K562 (cell line): ENCODE results near the gene CYP24A1. TPM values are rescaled to one million over a fixed set of nuclear protein-coding genes. Genes with fewer than 3 reads are reported as not detected.

Experiments used
- ATAC-seq: fragments of 200-7000 bp; cut with Tn5 transposase; 3 replicates; pipeline ENCODE4 v1.9.1; 2020; ENCODE audit warnings: moderate library complexity
- BruUV-seq: library from RNA; stranded (reverse); fragments of 400-500 nt; replicated peaks from 2 replicates; lab custom pipeline; 2021; lab: Mats Ljungman, UMichigan
- CTCF ChIA-PET: fragments of 300-600 bp; formaldehyde crosslinking; extraction: SDS; loops from one replicate; lab custom pipeline; 2021; ENCODE audit warnings: low intra/inter-chr PET ratio; lab: Yijun Ruan, JAX
- POLR2A ChIA-PET: fragments of 300-600, 350-650 bp; sonication (Branson Sonifier 250); formaldehyde crosslinking; extraction: SDS; loops from one replicate; lab custom pipeline; 2021; ENCODE audit warnings: antibody characterized with exemption, inconsistent platforms; lab: Yijun Ruan, JAX
- DNase-seq, 4 experiments: peaks; one replicate each; pipeline versions ENCODE4 v3.0.0 to v3.0.0-alpha.2; 2011 to 2018; ENCODE audit warnings: low spot score in 3 of 4, mixed read lengths in 3 of 4; ENCODE audit errors: extremely low read depth in 1 of 4
- FAIRE-seq: peaks from 2 replicates; lab custom pipeline; 2011; peaks lifted over from hg19 to GRCh38; lab: Jason Lieb, UNC
- H2AFZ ChIP-seq: 2 replicates; pipeline ENCODE4 v1.6.0; 2011; ENCODE audit warnings: low read depth, low read length, control low read depth, inconsistent platforms
- H3K27ac ChIP-seq: fragments of 200-600 bp; 3 replicates; pipeline ENCODE4 v1.8.0; 2011; ENCODE audit warnings: low read depth, mild to moderate bottlenecking, control low read depth, inconsistent platforms, low read length, moderate library complexity, mixed read lengths; ENCODE audit errors: extremely low read depth
- H3K27me3 ChIP-seq, 2 experiments: fragments of 300-600 bp in 1 of 2; 2 replicates in 1 of 2; 3 replicates in 1 of 2; pipeline versions ENCODE4 v1.6.0 to v1.8.0; 2011; ENCODE audit warnings: inconsistent platforms in 2 of 2, low read length in 2 of 2, mild to moderate bottlenecking in 1 of 2, mixed read lengths in 1 of 2, moderate library complexity in 1 of 2; ENCODE audit not compliant: control insufficient read depth in 2 of 2, insufficient read depth in 2 of 2
- H3K36me3 ChIP-seq: fragments of 300-600 bp; 3 replicates; pipeline ENCODE4 v1.8.0; 2011; ENCODE audit warnings: mild to moderate bottlenecking, low read length, inconsistent platforms; ENCODE audit not compliant: control insufficient read depth, insufficient read depth
- H3K4me1 ChIP-seq, 2 experiments: fragments of 200-600 bp in 1 of 2; replicated peaks in 1 of 2; 2 replicates in 1 of 2; 3 replicates in 1 of 2; pipeline versions ENCODE4 v1.5.1 to v1.8.0; 2011; ENCODE audit warnings: inconsistent platforms in 2 of 2, low read length in 2 of 2, mild to moderate bottlenecking in 1 of 2, mixed read lengths in 1 of 2, moderate library complexity in 1 of 2; ENCODE audit not compliant: control insufficient read depth in 2 of 2, insufficient read depth in 2 of 2
- H3K4me2 ChIP-seq: 2 replicates; pipeline ENCODE4 v1.6.1; 2011; ENCODE audit warnings: low read length, control low read depth, inconsistent platforms, mixed read lengths; ENCODE audit not compliant: insufficient read depth
- H3K4me3 ChIP-seq: fragments of 200-600 bp; sonication (generic), shearing (Covaris generic); 2 replicates; pipeline ENCODE4 v1.5.1; 2016; ENCODE audit warnings: control low read depth, inconsistent platforms
- H3K79me2 ChIP-seq: fragments of 200-600 bp; 3 replicates; pipeline ENCODE4 v1.8.0; 2011; ENCODE audit warnings: low read length, inconsistent platforms; ENCODE audit not compliant: control insufficient read depth, insufficient read depth
- H3K9ac ChIP-seq, 2 experiments: 2 replicates each; pipeline versions ENCODE4 v1.6.0 to v1.6.1; 2011; ENCODE audit warnings: low read depth in 2 of 2, low read length in 2 of 2, control low read depth in 1 of 2, inconsistent platforms in 1 of 2, mild to moderate bottlenecking in 1 of 2, mixed read lengths in 1 of 2; ENCODE audit not compliant: insufficient read depth in 1 of 2
- H3K9me1 ChIP-seq: one replicate; pipeline ENCODE4 v1.6.0; 2011; ENCODE audit warnings: inconsistent platforms, mild to moderate bottlenecking, low read length, moderate library complexity; ENCODE audit not compliant: control insufficient read depth, insufficient read depth
- H3K9me3 ChIP-seq: replicated peaks from 2 replicates; pipeline ENCODE4 v1.5.1; 2011; ENCODE audit warnings: low read depth, low read length, inconsistent platforms; ENCODE audit not compliant: control insufficient read depth, insufficient read depth
- H4K20me1 ChIP-seq: replicated peaks from 2 replicates; pipeline ENCODE4 v1.6.1; 2011; ENCODE audit warnings: low read length, inconsistent platforms, mixed read lengths; ENCODE audit not compliant: control insufficient read depth, insufficient read depth
- C11orf30 ChIP-seq: fragments of 450-650 bp; IDR thresholded peaks from 2 replicates; pipeline ENCODE4 v1.6.1; 2016; ENCODE audit warnings: low read depth, mild to moderate bottlenecking
- CHD4 ChIP-seq: fragments of 200-600 bp; sonication (generic); IDR thresholded peaks from 3 replicates; pipeline ENCODE4 v1.6.1; 2012; ENCODE audit warnings: low read depth, mild to moderate bottlenecking, mixed read lengths, low read length, inconsistent platforms; ENCODE audit not compliant: insufficient read depth, insufficient replicate concordance, poor library complexity, severe bottlenecking
- HOMEZ ChIP-seq: fragments of 250-450 bp; sonication (Bioruptor Pico); IDR thresholded peaks from 2 replicates; pipeline ENCODE4 v1.4.0; 2020; ENCODE audit warnings: mild to moderate bottlenecking, moderate library complexity
- MNT ChIP-seq, 2 experiments: fragments of 450-650 bp; conservative IDR thresholded peaks; 2 replicates each; pipeline ENCODE4 v1.6.1; 2017; ENCODE audit warnings: mild to moderate bottlenecking in 2 of 2, moderate library complexity in 2 of 2
- NFE2 ChIP-seq: IDR thresholded peaks from 2 replicates; pipeline ENCODE4 v1.6.1; 2014; ENCODE audit warnings: antibody characterized with exemption, low read depth
- NKRF ChIP-seq: fragments of 450-650 bp; IDR thresholded peaks from 2 replicates; pipeline ENCODE4 v1.6.1; 2016; ENCODE audit warnings: borderline replicate concordance
- PTRF ChIP-seq: fragments of 450-650 bp; IDR thresholded peaks from 2 replicates; pipeline ENCODE4 v1.6.1; 2016; ENCODE audit warnings: mild to moderate bottlenecking, missing genetic modification characterization, missing compliant biosample characterization
- SMARCA4 ChIP-seq: fragments of 450-650 bp; IDR thresholded peaks from 2 replicates; pipeline ENCODE4 v1.6.1; 2016
- TBP ChIP-seq: optimal IDR thresholded peaks from 2 replicates; pipeline ENCODE3; 2011; ENCODE audit warnings: low read depth, low read length, improper control_type of control experiment
- WGBS: fragments of 100-300 bp; shearing (Covaris generic); methylation state at CpG from one replicate; pipeline ENCODE4 v1.1.6; 2016; ENCODE audit warnings: low coverage, mixed read lengths; ENCODE audit not compliant: insufficient coverage; ENCODE audit errors: missing lambda C conversion rate; 5-methylcytosine and 5-hydroxymethylcytosine counted together
- in situ Hi-C: fragments of 300-500 bp; cut with MboI; formaldehyde crosslinking; loops from 4 replicates; pipeline ENCODE4 v1.15.0; 2018; ENCODE audit warnings: inconsistent platforms, mixed read lengths
- intact Hi-C: fragments of 100-400 bp; cut with micrococcal nuclease; formaldehyde crosslinking; loops from 2 replicates; pipeline ENCODE4 v1.14.2; 2022
- polyA plus RNA-seq, 8 experiments: library from polyadenylated mRNA; depleted of rRNA in 4 of 8; stranded (reverse) in 5 of 8; unstranded in 3 of 8; fragments of >200 nt; fragmentation: Nextera tagmentation in 2 of 8; fragmentation: Illumina TruSeq in 1 of 8; extraction: Ambion mirVana in 2 of 8; extraction: Trizol in 1 of 8; gene quantifications; 2 replicates each; pipeline versions ENCODE4 v1.2.1 to v1.2.3, GENCODE V29; 2011 to 2014; ENCODE audit warnings: inconsistent platforms in 1 of 8, missing spikeins in 1 of 8
- total RNA-seq, 7 experiments: library from RNA; depleted of rRNA in 6 of 7; stranded (reverse); fragments of >200 nt in 6 of 7; fragmentation: Illumina TruSeq in 2 of 7; extraction: Trizol in 2 of 7; gene quantifications; 2 replicates each; pipeline versions ENCODE4 v1.2.1 to v1.2.3, GENCODE V29; 2011 to 2021; ENCODE audit warnings: low replicate concordance in 1 of 7

Gene CYP24A1
- total and polyA plus RNA-seq, 9 of the 15 experiments (the other 6 are each of a cell fraction or from before 2014, with no cell fraction given): 0.04 TPM; not detected in 8

- BruUV-seq: no TSS peak
- Histone ChIP-seq H3K79me2 (peaks cover 43% of the 10 kb centered on the region), H3K36me3 (peaks cover 10% of the 10 kb centered on the region), H3K27me3 (no peaks in the 10 kb centered on the region), H3K9me3 (no peaks in the 10 kb centered on the region), H4K20me1 (no peaks in the 10 kb centered on the region), H2AFZ (peak overlapping the region; percentile 100), H3K27ac (peak overlapping the region; percentile 100), H3K9me1 (no peaks in the 10 kb centered on the region), H3K9ac (peak overlapping the region; percentile 94 to 100), H3K4me2 (peak overlapping the region; percentile 99), H3K4me1 (peaks cover 6 to 11% of the 10 kb centered on the region in 2 experiments; a peak in 3 of 5 replicates), H3K4me3 (peak overlapping the region; percentile 98)
- POLR2A ChIA-PET: interaction anchor here (1.2 to 1.3 kb wide), 2 partner anchors 21 to 22 kb away, joined by 4 to 6 read pairs; no protein-coding TSS in a partner anchor
- TF ChIP-seq CHD4 (no peak), NFE2 (peak; percentile 61), NKRF (peak; percentile 35; the same call in 1 of the 2 replicates), PTRF (tag) (0 out of 2 replicates have a peak, but pooled peaks have one; percentile 19), TBP (peak; percentile 18), MNT (conservative IDR thresholded peaks at IDR 0.05) (peak; percentile 33 to 35; a peak in 1 of 4 replicates), HOMEZ (CRISPR knock-in tag) (no peak), C11orf30 (peak; percentile 27; the same call in 1 of the 2 replicates), SMARCA4 (0 out of 2 replicates have a peak, but pooled peaks have one; percentile 31)
- in situ Hi-C loops: loop anchor here (25.0 kb wide), 1 partner anchor 646 kb away; no protein-coding TSS in a partner anchor
- FAIRE-seq (peak; percentile 59), ATAC-seq (peak; percentile 61), DNase-seq (peak in 3 of 4 experiments; percentile 30 to 39 (median 31))
- CTCF ChIA-PET: interaction anchor here (1.4 kb wide), 1 partner anchor 112 kb away, joined by 4 read pairs; no protein-coding TSS in a partner anchor
- intact Hi-C loops: no loop called here
- WGBS: 2% methylated on average over 14 of the region's 15 CpGs
Measured at GRCh38 chr20:54208548-54209176, 34.9 kb upstream of the CYP24A1 start.
